HG03432 (cell line): ENCODE measurements around the gene SIVA1.
"Not testable (repeated sequence)": the region's sequence is repeated elsewhere in the genome, so short reads cannot be mapped to it uniquely, and the experiment has no call there.

Experiments
- ATAC-seq: cut with Tn5 transposase; IDR thresholded peaks from one replicate; pipeline ENCODE4 v1.9.1; 2021; ENCODE audit warnings: mild to moderate bottlenecking, moderate library complexity; ENCODE audit not compliant: unreplicated experiment

SIVA1 gene

GRCh38 chr14:104719343-104719742 is 33.6 kb upstream of the SIVA1 start:
- ATAC-seq, result no peak

- no peak for ATAC-seq
These were observed 31.2 kb upstream of the SIVA1 start for GRCh38 chr14:104721505-104722431.

GRCh38 chr14:104722938-104723650 is 29.9 kb upstream of the SIVA1 start:
- ATAC-seq, result no peak

GRCh38 chr14:104723651-104724406 is 29.1 kb upstream of the SIVA1 start, which contains the start of gene ADSS1:
TSS of gene ADSS1 (plus strand) at chr14:104724229. CDS start at chr14:104724271, 42 bp downstream.
- ATAC-seq, result peak; percentile 56

GRCh38 chr14:104724407-104724980 is 28.5 kb upstream of the SIVA1 start:
- ATAC-seq, result no peak

GRCh38 chr14:104724981-104725771 is 27.8 kb upstream of the SIVA1 start:
- no peak for ATAC-seq

- no peak for ATAC-seq
These were observed 27.0 kb upstream of the SIVA1 start for GRCh38 chr14:104725772-104726548.

GRCh38 chr14:104726600-104727451 is 26.1 kb upstream of the SIVA1 start:
- ATAC-seq, result no peak

- ATAC-seq, result no peak
These were observed 24.3 kb upstream of the SIVA1 start for GRCh38 chr14:104728631-104729030.

- ATAC-seq, result not testable (repeated sequence)
These were observed 23.6 kb upstream of the SIVA1 start for GRCh38 chr14:104729176-104729834.

GRCh38 chr14:104729835-104730181 is 23.1 kb upstream of the SIVA1 start:
- no peak for ATAC-seq

- no peak for ATAC-seq
These were observed 22.5 kb upstream of the SIVA1 start for GRCh38 chr14:104730487-104730886.

GRCh38 chr14:104731320-104732294 is 21.3 kb upstream of the SIVA1 start:
- no peak for ATAC-seq

- no peak for ATAC-seq
These were observed 20.6 kb upstream of the SIVA1 start for GRCh38 chr14:104732355-104732804.

GRCh38 chr14:104732931-104733681 is 19.8 kb upstream of the SIVA1 start:
- ATAC-seq, result no peak

GRCh38 chr14:104734051-104734587 is 18.8 kb upstream of the SIVA1 start:
- ATAC-seq, result no peak
